Activated T-cell treated with anti-CD3 and anti-CD28 coated beads, Interleukin-2, amount 50 U/mL, for 1 hour (primary cell): ENCODE data around the gene ERCC6L2.

Source experiments
- DNase-seq: peaks from one replicate; pipeline ENCODE4 v3.0.0-alpha.2; 2020

The ERCC6L2 gene

GRCh38 chr9:95930277-95930676, 54.8 kb downstream of the ERCC6L2 start:
- DNase-seq = no peak

GRCh38 chr9:95935861-95936578, 60.5 kb downstream of the ERCC6L2 start:
- no peak for DNase-seq

GRCh38 chr9:95936579-95937075, 61.1 kb downstream of the ERCC6L2 start:
- no peak for DNase-seq

GRCh38 chr9:95937131-95937530, 61.6 kb downstream of the ERCC6L2 start:
- DNase-seq = no peak

GRCh38 chr9:95938724-95939123, 63.2 kb downstream of the ERCC6L2 start:
- DNase-seq = no peak

- DNase-seq = no peak
Observed at GRCh38 chr9:95939472-95939871, 64.0 kb downstream of the ERCC6L2 start.

GRCh38 chr9:95940265-95940664, 64.8 kb downstream of the ERCC6L2 start:
- DNase-seq = no peak

GRCh38 chr9:95942016-95942415, 66.5 kb downstream of the ERCC6L2 start:
- DNase-seq = no peak

GRCh38 chr9:95947118-95947517, 71.6 kb downstream of the ERCC6L2 start:
- no peak for DNase-seq

GRCh38 chr9:95952471-95952870, 77.0 kb downstream of the ERCC6L2 start:
- no peak for DNase-seq

GRCh38 chr9:95953986-95954385, 78.5 kb downstream of the ERCC6L2 start:
- no peak for DNase-seq

GRCh38 chr9:95954940-95955339, 79.4 kb downstream of the ERCC6L2 start:
- DNase-seq = no peak

GRCh38 chr9:95962936-95963335, 87.4 kb downstream of the ERCC6L2 start:
- no peak for DNase-seq

GRCh38 chr9:95963659-95964058, 88.2 kb downstream of the ERCC6L2 start:
- DNase-seq = no peak

- DNase-seq = no peak
Observed at GRCh38 chr9:95966306-95966705, 90.8 kb downstream of the ERCC6L2 start.

- DNase-seq = no peak
Observed at GRCh38 chr9:95970317-95970716, 94.8 kb downstream of the ERCC6L2 start.

GRCh38 chr9:95971815-95972214, 96.3 kb downstream of the ERCC6L2 start:
- DNase-seq = no peak

- DNase-seq = no peak
Observed at GRCh38 chr9:95974389-95974788, 98.9 kb downstream of the ERCC6L2 start.

GRCh38 chr9:95977371-95977770, 101.9 kb downstream of the ERCC6L2 start:
- no peak for DNase-seq

- DNase-seq = no peak
Observed at GRCh38 chr9:95978106-95978505, 102.6 kb downstream of the ERCC6L2 start.

GRCh38 chr9:95979446-95979845, 104.0 kb downstream of the ERCC6L2 start:
- DNase-seq = no peak

- no peak for DNase-seq
Observed at GRCh38 chr9:95980262-95981125, 105.0 kb downstream of the ERCC6L2 start.

- DNase-seq = no peak
Observed at GRCh38 chr9:95981761-95982390, 106.4 kb downstream of the ERCC6L2 start.
